HG03575 (cell line): Measurements from ENCODE around the gene SAMD8.
"Not testable (repeated sequence)": the region's sequence is repeated elsewhere in the genome, so short reads cannot be mapped to it uniquely, and the experiment has no call there.

Experiments
- ATAC-seq: cut with Tn5 transposase; IDR thresholded peaks from one replicate; pipeline ENCODE4 v1.9.1; 2021; ENCODE audit not compliant: unreplicated experiment, insufficient number of reproducible peaks, low FRiP score; ENCODE audit errors: extremely low read depth

SAMD8 gene

GRCh38 chr10:75127471-75127870 lies 16.0 kb downstream of the SAMD8 start:
- no peak for ATAC-seq

- ATAC-seq = not testable (repeated sequence)
Observed at GRCh38 chr10:75128985-75129384, 17.5 kb downstream of the SAMD8 start.

GRCh38 chr10:75129537-75129936 lies 18.1 kb downstream of the SAMD8 start:
- no peak for ATAC-seq

GRCh38 chr10:75133701-75134100 lies 22.2 kb downstream of the SAMD8 start:
- not testable (repeated sequence) for ATAC-seq

GRCh38 chr10:75136346-75136745 lies 24.9 kb downstream of the SAMD8 start:
- no peak for ATAC-seq

- no peak for ATAC-seq
Observed at GRCh38 chr10:75137533-75138438, 26.3 kb downstream of the SAMD8 start.

GRCh38 chr10:75140246-75140645 lies 28.8 kb downstream of the SAMD8 start:
- no peak for ATAC-seq

- no peak for ATAC-seq
Observed at GRCh38 chr10:75143353-75143752, 31.9 kb downstream of the SAMD8 start.

GRCh38 chr10:75145590-75145989 lies 34.1 kb downstream of the SAMD8 start:
- no peak for ATAC-seq

- no peak for ATAC-seq
Observed at GRCh38 chr10:75146780-75147179, 35.3 kb downstream of the SAMD8 start.

- ATAC-seq = no peak
Observed at GRCh38 chr10:75150656-75151055, 39.2 kb downstream of the SAMD8 start.

- ATAC-seq = no peak
Observed at GRCh38 chr10:75159519-75159918, 48.1 kb downstream of the SAMD8 start.

- ATAC-seq = no peak
Observed at GRCh38 chr10:75165684-75166622, 54.5 kb downstream of the SAMD8 start.

GRCh38 chr10:75166623-75166972 lies 55.1 kb downstream of the SAMD8 start:
- ATAC-seq = no peak

- ATAC-seq = no peak
Observed at GRCh38 chr10:75168275-75168674, 56.8 kb downstream of the SAMD8 start.

- no peak for ATAC-seq
Observed at GRCh38 chr10:75170215-75170614, 58.8 kb downstream of the SAMD8 start.

- ATAC-seq = no peak
Observed at GRCh38 chr10:75175046-75175445, 63.6 kb downstream of the SAMD8 start.

GRCh38 chr10:75176046-75176445 lies 64.6 kb downstream of the SAMD8 start:
- no peak for ATAC-seq

- no peak for ATAC-seq
Observed at GRCh38 chr10:75176736-75177135, 65.3 kb downstream of the SAMD8 start.

- ATAC-seq = no peak
Observed at GRCh38 chr10:75179657-75180177, 68.3 kb downstream of the SAMD8 start.
